ENCODE measurements around the gene LEF1.

LEF1 gene

GRCh38 chr4:108119199-108119800 is 49.4 kb downstream of the LEF1 start:
- H3K4me3 ChIP-seq (ENCODE audit: low read depth, low read length): no peak overlapping the region
- TF ChIP-seq POLR2A (IDR thresholded peaks at IDR 0.05; ENCODE audit: extremely low read depth, insufficient read length) (no peak), CTCF (IDR thresholded peaks at IDR 0.05; ENCODE audit: low read depth, low read length) (no peak), MYC (IDR thresholded peaks at IDR 0.05; ENCODE audit: low read depth, low read length) (no peak), MAX (IDR thresholded peaks at IDR 0.05; ENCODE audit: low read depth, low read length) (no peak)
- no peak for DNase-seq (ENCODE audit: low read depth)

- TF ChIP-seq CTCF (IDR thresholded peaks at IDR 0.05; ENCODE audit: low read depth, low read length) (no peak), MYC (IDR thresholded peaks at IDR 0.05; ENCODE audit: low read depth, low read length) (no peak), POLR2A (IDR thresholded peaks at IDR 0.05; ENCODE audit: extremely low read depth, insufficient read length) (no peak), MAX (IDR thresholded peaks at IDR 0.05; ENCODE audit: low read depth, low read length) (no peak)
- H3K4me3 ChIP-seq (ENCODE audit: low read depth, low read length): no peak overlapping the region
- no peak for DNase-seq (ENCODE audit: low read depth)
Measured at GRCh38 chr4:108118505-108118904, 50.2 kb downstream of the LEF1 start.

- no peak for DNase-seq (ENCODE audit: low read depth)
- H3K4me3 ChIP-seq (ENCODE audit: low read depth, low read length): no peak overlapping the region
- TF ChIP-seq CTCF (IDR thresholded peaks at IDR 0.05; ENCODE audit: low read depth, low read length): no peak
- no peak for TF ChIP-seq MAX (IDR thresholded peaks at IDR 0.05; ENCODE audit: low read depth, low read length)
- no peak for TF ChIP-seq MYC (IDR thresholded peaks at IDR 0.05; ENCODE audit: low read depth, low read length)
- TF ChIP-seq POLR2A (IDR thresholded peaks at IDR 0.05; ENCODE audit: extremely low read depth, insufficient read length): no peak
Measured at GRCh38 chr4:108117418-108118182, 51.1 kb downstream of the LEF1 start.

GRCh38 chr4:108116423-108117168 is 52.1 kb downstream of the LEF1 start:
- DNase-seq (ENCODE audit: low read depth): no peak
- H3K4me3 ChIP-seq (ENCODE audit: low read depth, low read length): no peak overlapping the region

More at GRCh38 chr4:108116423-108117168, 52.1 kb downstream of the LEF1 start:
- TF ChIP-seq CTCF (IDR thresholded peaks at IDR 0.05; ENCODE audit: low read depth, low read length): no peak
- no peak for TF ChIP-seq MYC (IDR thresholded peaks at IDR 0.05; ENCODE audit: low read depth, low read length)
- TF ChIP-seq POLR2A (IDR thresholded peaks at IDR 0.05; ENCODE audit: extremely low read depth, insufficient read length): no peak
- TF ChIP-seq MAX (IDR thresholded peaks at IDR 0.05; ENCODE audit: low read depth, low read length): no peak

Measured in NB4 (cell line).